SH-SY5Y (cell line): ENCODE data around the gene ASB2.

Experiments used
- GATA2 ChIP-seq: IDR thresholded peaks from 2 replicates; pipeline ENCODE4 v1.6.1; 2011; ENCODE audit warnings: mild to moderate bottlenecking, low read depth, low read length
- GATA3 ChIP-seq: IDR thresholded peaks from 2 replicates; pipeline ENCODE4 v1.6.1; 2011; ENCODE audit warnings: low read depth, mild to moderate bottlenecking, low read length, moderate library complexity

DNA sequence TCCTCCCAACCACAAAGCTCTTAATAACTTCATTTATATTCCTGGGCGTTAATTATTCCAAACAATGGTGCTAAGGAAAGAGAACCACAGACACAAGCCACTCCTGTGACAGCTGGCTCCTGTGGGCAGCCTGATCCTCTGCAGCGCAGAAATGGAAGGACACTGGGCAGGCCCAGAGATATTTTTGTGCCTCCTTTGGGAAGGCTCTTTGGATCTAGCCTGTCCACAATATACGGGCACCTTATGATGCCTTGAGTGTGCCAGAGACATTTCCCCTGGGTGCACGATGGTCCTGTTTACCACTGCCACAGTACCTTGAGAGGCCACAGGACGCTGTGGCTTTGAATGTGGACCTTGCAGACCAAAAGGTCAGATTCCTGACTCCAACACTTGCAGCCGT, 2.1 kb downstream of the ASB2 start:
- TF ChIP-seq GATA2 (no peak), GATA3 (no peak)
